ENCODE data around the gene RAB3B.

DNA sequence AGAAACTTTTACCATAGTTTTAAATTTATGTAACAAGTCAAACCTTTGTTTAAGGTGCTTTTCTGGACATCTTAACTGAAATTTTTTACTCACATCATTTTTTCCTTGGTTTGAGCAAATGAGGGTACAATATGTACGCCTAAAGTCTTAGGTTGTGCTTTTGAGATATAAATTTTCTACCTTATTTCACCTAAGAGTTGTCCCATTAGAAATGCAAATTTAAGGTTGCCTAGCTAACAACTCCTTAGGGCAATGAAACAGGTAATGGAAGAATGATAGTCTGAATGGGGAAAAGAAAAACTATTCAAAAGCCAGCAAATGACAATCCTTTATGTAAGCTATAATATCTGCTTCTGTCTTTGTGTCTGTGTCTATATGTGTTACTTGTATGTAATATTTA, 131.6 kb downstream of the RAB3B start:
- TF ChIP-seq, protein P1, sequence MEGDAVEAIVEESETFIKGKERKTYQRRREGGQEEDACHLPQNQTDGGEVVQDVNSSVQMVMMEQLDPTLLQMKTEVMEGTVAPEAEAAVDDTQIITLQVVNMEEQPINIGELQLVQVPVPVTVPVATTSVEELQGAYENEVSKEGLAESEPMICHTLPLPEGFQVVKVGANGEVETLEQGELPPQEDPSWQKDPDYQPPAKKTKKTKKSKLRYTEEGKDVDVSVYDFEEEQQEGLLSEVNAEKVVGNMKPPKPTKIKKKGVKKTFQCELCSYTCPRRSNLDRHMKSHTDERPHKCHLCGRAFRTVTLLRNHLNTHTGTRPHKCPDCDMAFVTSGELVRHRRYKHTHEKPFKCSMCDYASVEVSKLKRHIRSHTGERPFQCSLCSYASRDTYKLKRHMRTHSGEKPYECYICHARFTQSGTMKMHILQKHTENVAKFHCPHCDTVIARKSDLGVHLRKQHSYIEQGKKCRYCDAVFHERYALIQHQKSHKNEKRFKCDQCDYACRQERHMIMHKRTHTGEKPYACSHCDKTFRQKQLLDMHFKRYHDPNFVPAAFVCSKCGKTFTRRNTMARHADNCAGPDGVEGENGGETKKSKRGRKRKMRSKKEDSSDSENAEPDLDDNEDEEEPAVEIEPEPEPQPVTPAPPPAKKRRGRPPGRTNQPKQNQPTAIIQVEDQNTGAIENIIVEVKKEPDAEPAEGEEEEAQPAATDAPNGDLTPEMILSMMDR (IDR thresholded peaks at IDR 0.05; ENCODE audit: poor library complexity): no peak
- TF ChIP-seq EZH2 (IDR thresholded peaks at IDR 0.05; ENCODE audit: borderline replicate concordance) (no peak), EZH2phosphoT487 (IDR thresholded peaks at IDR 0.05; ENCODE audit: low read depth, severe bottlenecking, unreplicated experiment) (no peak)
